ENCODE results near the gene ZBTB34. TPM values are rescaled to one million over a fixed set of nuclear protein-coding genes. Genes with fewer than 3 reads are reported as not detected.

ZBTB34 gene
- total RNA-seq, 1 donor from 2014 or later = 20.2 TPM

DNA sequence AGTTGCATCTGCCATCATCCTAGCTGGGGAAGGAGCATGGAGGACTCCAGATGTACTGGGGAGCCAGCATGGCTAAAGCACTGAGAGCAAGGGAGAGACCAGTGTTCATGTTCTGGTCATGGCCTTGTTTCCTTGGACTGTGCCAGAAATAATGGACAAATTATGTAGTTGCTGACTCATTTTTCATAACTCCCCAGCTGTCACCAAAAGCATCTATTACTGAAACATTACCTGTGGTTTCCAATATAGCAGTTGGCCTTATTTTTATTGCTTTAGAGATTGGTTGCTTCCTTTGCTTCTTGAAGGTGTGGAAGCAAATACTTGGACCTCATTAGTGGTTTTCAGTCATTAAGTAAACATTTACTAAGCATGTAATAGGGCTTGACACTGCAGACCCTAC is 65.4 kb downstream of the ZBTB34 start:
- H3K4me1 Mint-ChIP-seq (ENCODE audit: unreplicated experiment) = no peaks in the 10 kb centered on the region
- H3K27me3 Mint-ChIP-seq = no peaks in the 10 kb centered on the region
- TF ChIP-seq, protein P1, sequence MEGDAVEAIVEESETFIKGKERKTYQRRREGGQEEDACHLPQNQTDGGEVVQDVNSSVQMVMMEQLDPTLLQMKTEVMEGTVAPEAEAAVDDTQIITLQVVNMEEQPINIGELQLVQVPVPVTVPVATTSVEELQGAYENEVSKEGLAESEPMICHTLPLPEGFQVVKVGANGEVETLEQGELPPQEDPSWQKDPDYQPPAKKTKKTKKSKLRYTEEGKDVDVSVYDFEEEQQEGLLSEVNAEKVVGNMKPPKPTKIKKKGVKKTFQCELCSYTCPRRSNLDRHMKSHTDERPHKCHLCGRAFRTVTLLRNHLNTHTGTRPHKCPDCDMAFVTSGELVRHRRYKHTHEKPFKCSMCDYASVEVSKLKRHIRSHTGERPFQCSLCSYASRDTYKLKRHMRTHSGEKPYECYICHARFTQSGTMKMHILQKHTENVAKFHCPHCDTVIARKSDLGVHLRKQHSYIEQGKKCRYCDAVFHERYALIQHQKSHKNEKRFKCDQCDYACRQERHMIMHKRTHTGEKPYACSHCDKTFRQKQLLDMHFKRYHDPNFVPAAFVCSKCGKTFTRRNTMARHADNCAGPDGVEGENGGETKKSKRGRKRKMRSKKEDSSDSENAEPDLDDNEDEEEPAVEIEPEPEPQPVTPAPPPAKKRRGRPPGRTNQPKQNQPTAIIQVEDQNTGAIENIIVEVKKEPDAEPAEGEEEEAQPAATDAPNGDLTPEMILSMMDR (conservative IDR thresholded peaks at IDR 0.05) = no peak
- no peak for DNase-seq (ENCODE audit: extremely low spot score, unreplicated experiment)
- no peak overlapping the region for H3K4me3 Mint-ChIP-seq
- no peak overlapping the region for H3K27ac Mint-ChIP-seq
- no peaks in the 10 kb centered on the region for H3K36me3 Mint-ChIP-seq
- no peaks in the 10 kb centered on the region for H3K9me3 Mint-ChIP-seq

DNA sequence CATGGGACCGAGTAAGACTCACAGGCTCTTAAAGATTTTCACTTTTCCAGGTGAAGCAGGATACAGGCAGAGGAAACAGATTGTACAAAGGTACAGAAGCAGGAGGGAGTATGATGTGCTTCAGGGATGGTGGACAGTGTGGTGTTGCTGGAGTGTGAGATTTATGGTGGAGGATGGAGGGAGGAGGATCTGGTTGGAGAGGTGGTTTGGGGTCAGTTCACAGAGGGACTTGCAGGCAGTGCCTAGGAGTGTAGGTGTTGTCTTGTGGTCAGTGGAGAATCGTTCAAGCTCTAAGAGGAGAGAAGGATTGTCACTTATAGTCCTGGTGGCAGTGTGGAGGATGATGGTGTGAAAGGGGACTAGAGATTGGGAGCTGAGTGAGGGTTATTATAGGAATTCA is 65.9 kb downstream of the ZBTB34 start:
- no peak for DNase-seq (ENCODE audit: extremely low spot score, unreplicated experiment)

DNA sequence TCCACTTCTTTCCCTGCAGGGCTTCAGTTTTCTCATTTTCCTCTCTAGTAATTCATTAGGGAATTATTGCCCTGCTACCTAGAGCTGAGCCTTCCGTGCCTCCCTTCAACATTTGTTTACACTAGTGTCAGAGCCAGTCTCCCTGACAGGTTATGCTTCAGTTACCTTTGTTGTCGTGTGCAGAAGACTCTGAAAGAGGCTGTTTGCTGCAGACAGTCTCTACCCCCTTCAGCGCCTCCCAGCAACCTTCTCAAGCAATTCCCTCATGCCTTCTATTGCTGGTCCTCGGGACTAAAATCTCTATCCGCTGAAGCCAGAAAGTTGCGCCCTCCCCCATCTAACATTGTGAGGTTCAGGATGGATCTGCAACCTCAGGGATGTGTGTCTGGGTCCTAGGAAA is 67.0 kb downstream of the ZBTB34 start:
- Mint-ChIP-seq H3K4me1 (ENCODE audit: unreplicated experiment) (no peaks in the 10 kb centered on the region), H3K36me3 (peaks cover 3% of the 10 kb centered on the region)
- no peak for DNase-seq (ENCODE audit: extremely low spot score, unreplicated experiment)

More for the DNA sequence above, 65.9 kb downstream of the ZBTB34 start:
- TF ChIP-seq, protein P1 (conservative IDR thresholded peaks at IDR 0.05) = no peak
- Mint-ChIP-seq H3K9me3 (no peaks in the 10 kb centered on the region), H3K4me3 (no peak overlapping the region), H3K36me3 (peaks cover 2% of the 10 kb centered on the region), H3K27me3 (no peaks in the 10 kb centered on the region), H3K27ac (no peak overlapping the region), H3K4me1 (ENCODE audit: unreplicated experiment) (no peaks in the 10 kb centered on the region)

DNA sequence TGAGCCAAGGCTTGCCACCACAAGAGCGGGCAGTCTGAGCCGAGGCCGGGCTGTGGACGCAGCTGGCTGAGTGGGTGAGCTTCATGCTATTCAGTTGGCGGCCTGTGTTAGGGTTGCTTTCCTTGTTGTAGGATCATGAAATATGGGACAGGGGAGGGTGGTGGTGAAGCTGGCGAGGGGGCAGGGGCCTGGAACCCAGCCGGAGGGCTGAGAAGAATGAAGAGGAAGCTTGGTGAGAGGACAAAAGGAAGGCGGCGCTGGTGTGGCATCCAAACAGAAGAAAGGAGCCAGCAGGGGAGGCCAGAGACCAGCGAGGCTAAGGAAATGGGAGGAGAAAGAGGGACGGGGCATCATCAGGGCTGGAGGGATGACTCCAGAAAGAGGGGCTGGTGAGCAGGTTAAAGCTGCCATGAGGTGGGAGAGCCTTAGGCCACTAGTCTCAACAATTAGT is 72.5 kb downstream of the ZBTB34 start:
- Mint-ChIP-seq H3K4me1 (ENCODE audit: unreplicated experiment) (no peaks in the 10 kb centered on the region), H3K27me3 (no peaks in the 10 kb centered on the region), H3K9me3 (no peaks in the 10 kb centered on the region), H3K27ac (no peak overlapping the region), H3K36me3 (peaks cover 3% of the 10 kb centered on the region), H3K4me3 (no peak overlapping the region)
- TF ChIP-seq, protein P1 (conservative IDR thresholded peaks at IDR 0.05) = no peak
- DNase-seq (ENCODE audit: extremely low spot score, unreplicated experiment) = no peak

More for the DNA sequence above, 67.0 kb downstream of the ZBTB34 start:
- no peak overlapping the region for H3K27ac Mint-ChIP-seq
- H3K9me3 Mint-ChIP-seq = no peaks in the 10 kb centered on the region
- TF ChIP-seq, protein P1 (conservative IDR thresholded peaks at IDR 0.05) = no peak
- H3K27me3 Mint-ChIP-seq = no peaks in the 10 kb centered on the region
- H3K4me3 Mint-ChIP-seq = no peak overlapping the region

DNA sequence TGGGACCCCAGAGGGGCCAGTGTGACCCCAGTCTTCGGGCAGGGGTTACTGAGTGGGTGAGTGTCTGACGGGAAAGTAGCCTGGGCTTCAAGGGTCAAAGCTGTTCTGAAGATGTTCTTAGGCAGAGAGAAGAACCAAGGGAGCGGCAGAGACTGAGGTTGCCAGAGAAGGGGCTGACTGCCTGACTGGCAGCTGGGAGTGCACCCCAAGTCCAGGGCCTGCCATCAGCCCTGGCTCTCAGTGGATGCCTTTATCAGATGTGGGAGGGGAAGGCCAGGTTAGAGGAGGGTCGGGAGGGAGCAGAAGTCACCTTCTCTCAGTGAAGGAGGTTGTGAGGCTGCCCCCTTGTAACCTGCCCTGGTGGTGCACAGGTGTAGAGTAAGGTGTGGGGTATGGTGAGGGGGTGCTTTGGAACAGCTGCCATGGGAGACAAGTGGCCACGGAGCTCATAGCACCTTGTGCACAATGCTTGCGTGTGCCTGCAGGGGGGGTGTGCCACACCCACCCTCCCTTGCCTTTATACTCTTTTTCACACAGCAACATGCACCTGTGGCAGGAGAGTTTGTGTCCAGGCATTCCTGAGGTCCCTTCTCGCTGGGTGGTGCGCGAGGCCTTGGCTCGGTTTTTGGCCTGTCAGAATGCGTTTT is 73.0 kb downstream of the ZBTB34 start:
- no peaks in the 10 kb centered on the region for H3K27me3 Mint-ChIP-seq
- H3K27ac Mint-ChIP-seq = no peak overlapping the region
- no peak for DNase-seq (ENCODE audit: extremely low spot score, unreplicated experiment)
- no peak overlapping the region for H3K4me3 Mint-ChIP-seq
- TF ChIP-seq, protein P1 (conservative IDR thresholded peaks at IDR 0.05) = no peak
- peaks cover 3% of the 10 kb centered on the region for H3K4me1 Mint-ChIP-seq (ENCODE audit: unreplicated experiment)
- peaks cover 3% of the 10 kb centered on the region for H3K36me3 Mint-ChIP-seq
- H3K9me3 Mint-ChIP-seq = no peaks in the 10 kb centered on the region
